ENCODE measurements around the gene PLPPR2.
"Not testable (repeated sequence)": the region's sequence is repeated elsewhere in the genome, so short reads cannot be mapped to it uniquely, and the experiment has no call there.

Gene PLPPR2

GRCh38 chr19:11374433-11375142 lies 19.4 kb downstream of the PLPPR2 start, which contains the start of gene SWSAP1:
Gene SWSAP1 (plus strand): TSS chr19:11374666. CDS start chr19:11374681, 15 bp downstream.
- DNase-seq = peak; percentile 94 to 100 (median 98)

- peak; percentile 58 to 89 (median 76) for DNase-seq
Observed at GRCh38 chr19:11375143-11375948, 20.1 kb downstream of the PLPPR2 start.

GRCh38 chr19:11377237-11377636 lies 22.0 kb downstream of the PLPPR2 start:
- DNase-seq = no peak

GRCh38 chr19:11377756-11378155 lies 22.5 kb downstream of the PLPPR2 start:
- DNase-seq = no peak

GRCh38 chr19:11378319-11379189 lies 23.3 kb downstream of the PLPPR2 start:
- DNase-seq = no peak

- not testable (repeated sequence) for DNase-seq
Observed at GRCh38 chr19:11379269-11379845, 24.1 kb downstream of the PLPPR2 start.

- DNase-seq = no peak
Observed at GRCh38 chr19:11379857-11380350, 24.7 kb downstream of the PLPPR2 start.

- DNase-seq = peak; percentile 94 to 99 (median 97)
Observed at GRCh38 chr19:11380653-11381537, 25.7 kb downstream of the PLPPR2 start.

- DNase-seq = peak in 4 of 6 experiments; percentile 14 to 32 (median 27)
Observed at GRCh38 chr19:11382898-11383705, 27.9 kb downstream of the PLPPR2 start.

GRCh38 chr19:11383706-11384048 lies 28.4 kb downstream of the PLPPR2 start:
- DNase-seq = no peak

- DNase-seq = no peak
Observed at GRCh38 chr19:11384778-11385129, 29.5 kb downstream of the PLPPR2 start.

GRCh38 chr19:11387162-11388034 lies 32.2 kb downstream of the PLPPR2 start:
- DNase-seq = peak in 2 of 6 experiments; percentile 15 to 35

GRCh38 chr19:11390359-11390758 lies 35.1 kb downstream of the PLPPR2 start:
- DNase-seq = no peak

- no peak for DNase-seq
Observed at GRCh38 chr19:11390933-11391680, 35.9 kb downstream of the PLPPR2 start.

GRCh38 chr19:11397089-11397610 lies 41.9 kb downstream of the PLPPR2 start:
- no peak for DNase-seq

GRCh38 chr19:11399667-11400066 lies 44.4 kb downstream of the PLPPR2 start:
- DNase-seq = no peak

- no peak for DNase-seq
Observed at GRCh38 chr19:11400798-11401197, 45.6 kb downstream of the PLPPR2 start.

GRCh38 chr19:11401808-11402543 lies 46.7 kb downstream of the PLPPR2 start:
- no peak for DNase-seq
